Mesenchymal stem cell (in vitro differentiated cells and primary cell): Measurements from ENCODE around the gene TMEM51.
A peak's percentile ranks its signal among the peaks of the same experiment; 100 is the strongest.

Experiments used
- DNase-seq: peaks from one replicate; pipeline ENCODE4 v3.0.0-alpha.2; 2013
- H2AFZ ChIP-seq: one replicate; pipeline ENCODE4 v1.6.1; 2013; ENCODE audit warnings: low read depth, mild to moderate bottlenecking, control low read depth, inconsistent platforms, low read length, moderate library complexity
- H2AK5ac ChIP-seq: 2 replicates; pipeline ENCODE4 v1.6.1; 2013; ENCODE audit warnings: low read length, moderate library complexity, mild to moderate bottlenecking, inconsistent platforms; ENCODE audit not compliant: severe bottlenecking
- H2BK120ac ChIP-seq: one replicate; pipeline ENCODE4 v1.6.1; 2013; ENCODE audit warnings: low read depth, mild to moderate bottlenecking, inconsistent platforms, low read length, moderate library complexity
- H2BK12ac ChIP-seq, 2 experiments: one replicate each; pipeline ENCODE4 v1.6.1; 2013; ENCODE audit warnings: inconsistent platforms in 2 of 2, low read length in 2 of 2, mild to moderate bottlenecking in 2 of 2, moderate library complexity in 2 of 2, control low read depth in 1 of 2
- H2BK15ac ChIP-seq: one replicate; pipeline ENCODE4 v1.6.1; 2013; ENCODE audit warnings: mild to moderate bottlenecking, low read depth, inconsistent platforms; ENCODE audit not compliant: poor library complexity, severe bottlenecking
- H2BK5ac ChIP-seq: 2 replicates; pipeline ENCODE4 v1.6.1; 2013; ENCODE audit warnings: low read depth, mild to moderate bottlenecking, low read length, control low read depth, inconsistent platforms; ENCODE audit not compliant: poor library complexity, severe bottlenecking
- H3K14ac ChIP-seq, 2 experiments: one replicate each; pipeline ENCODE4 v1.6.1; 2013; ENCODE audit warnings: inconsistent platforms in 2 of 2, low read length in 2 of 2, control low read depth in 1 of 2, mild to moderate bottlenecking in 1 of 2, moderate library complexity in 1 of 2
- H3K18ac ChIP-seq, 2 experiments: one replicate each; pipeline ENCODE4 v1.6.1; 2013; ENCODE audit warnings: inconsistent platforms in 2 of 2, low read length in 2 of 2, control low read depth in 1 of 2, low read depth in 1 of 2, mild to moderate bottlenecking in 1 of 2
- H3K23ac ChIP-seq, 2 experiments: one replicate each; pipeline ENCODE4 v1.6.1; 2013; ENCODE audit warnings: inconsistent platforms in 2 of 2, low read length in 2 of 2, mild to moderate bottlenecking in 2 of 2, moderate library complexity in 2 of 2, control low read depth in 1 of 2
- H3K27ac ChIP-seq: 2 replicates; pipeline ENCODE4 v1.5.1; 2013; ENCODE audit warnings: mild to moderate bottlenecking, moderate library complexity, low read length, control low read depth, inconsistent platforms; ENCODE audit not compliant: poor library complexity, severe bottlenecking
- H3K27me3 ChIP-seq, 2 experiments: 2 replicates each; pipeline versions ENCODE4 v1.6.1 to v1.7.0; 2013; ENCODE audit warnings: low read length in 2 of 2, mild to moderate bottlenecking in 2 of 2, moderate library complexity in 2 of 2, control low read depth in 1 of 2, inconsistent platforms in 1 of 2; ENCODE audit not compliant: control insufficient read depth in 1 of 2, insufficient read depth in 1 of 2
- H3K36me3 ChIP-seq, 2 experiments: 2 replicates each; pipeline versions ENCODE4 v1.6.1 to v1.7.0; 2013; ENCODE audit warnings: low read length in 2 of 2, control low read depth in 1 of 2, inconsistent platforms in 1 of 2, low read depth in 1 of 2, mild to moderate bottlenecking in 1 of 2; ENCODE audit not compliant: insufficient read depth in 2 of 2, control insufficient read depth in 1 of 2
- H3K4ac ChIP-seq, 2 experiments: one replicate each; pipeline ENCODE4 v1.6.1; 2013; ENCODE audit warnings: inconsistent platforms in 2 of 2, low read length in 2 of 2, mild to moderate bottlenecking in 2 of 2, moderate library complexity in 2 of 2, control low read depth in 1 of 2, low read depth in 1 of 2
- H3K4me1 ChIP-seq: 2 replicates; pipeline ENCODE4 v1.6.1; 2013; ENCODE audit warnings: low read depth, low read length, control low read depth; ENCODE audit not compliant: control insufficient read depth, insufficient read depth
- H3K4me2 ChIP-seq: 2 replicates; pipeline ENCODE4 v1.6.1; 2013; ENCODE audit warnings: low read length, mild to moderate bottlenecking, inconsistent platforms; ENCODE audit not compliant: poor library complexity, severe bottlenecking
- H3K4me3 ChIP-seq, 2 experiments: 2 replicates each; pipeline versions ENCODE4 v1.5.1 to v1.7.0; 2013; ENCODE audit warnings: low read length in 2 of 2, mild to moderate bottlenecking in 2 of 2, control low read depth in 1 of 2, low read depth in 1 of 2; ENCODE audit not compliant: insufficient read depth in 1 of 2
- H3K79me1 ChIP-seq: replicated peaks from 2 replicates; pipeline ENCODE4 v1.6.1; 2013; ENCODE audit warnings: mild to moderate bottlenecking, control low read depth, low read length, inconsistent platforms; ENCODE audit not compliant: poor library complexity, severe bottlenecking
- H3K9ac ChIP-seq: 2 replicates; pipeline ENCODE4 v1.7.0; 2013; ENCODE audit warnings: mild to moderate bottlenecking, low read length, moderate library complexity
- H3K9me3 ChIP-seq: 2 replicates; pipeline ENCODE4 v1.7.0; 2013; ENCODE audit warnings: mild to moderate bottlenecking, low read length; ENCODE audit not compliant: control insufficient read depth
- H4K8ac ChIP-seq: one replicate; pipeline ENCODE4 v1.6.1; 2013; ENCODE audit warnings: inconsistent platforms, mild to moderate bottlenecking, low read length, moderate library complexity
- H4K91ac ChIP-seq: one replicate; pipeline ENCODE4 v1.6.1; 2013; ENCODE audit warnings: mild to moderate bottlenecking, low read length, inconsistent platforms
- WGBS: methylation state at CpG from one replicate; pipeline ENCODE4 v1.1.7; 2013; ENCODE audit warnings: mixed read lengths; 5-methylcytosine and 5-hydroxymethylcytosine counted together

The TMEM51 gene

DNA sequence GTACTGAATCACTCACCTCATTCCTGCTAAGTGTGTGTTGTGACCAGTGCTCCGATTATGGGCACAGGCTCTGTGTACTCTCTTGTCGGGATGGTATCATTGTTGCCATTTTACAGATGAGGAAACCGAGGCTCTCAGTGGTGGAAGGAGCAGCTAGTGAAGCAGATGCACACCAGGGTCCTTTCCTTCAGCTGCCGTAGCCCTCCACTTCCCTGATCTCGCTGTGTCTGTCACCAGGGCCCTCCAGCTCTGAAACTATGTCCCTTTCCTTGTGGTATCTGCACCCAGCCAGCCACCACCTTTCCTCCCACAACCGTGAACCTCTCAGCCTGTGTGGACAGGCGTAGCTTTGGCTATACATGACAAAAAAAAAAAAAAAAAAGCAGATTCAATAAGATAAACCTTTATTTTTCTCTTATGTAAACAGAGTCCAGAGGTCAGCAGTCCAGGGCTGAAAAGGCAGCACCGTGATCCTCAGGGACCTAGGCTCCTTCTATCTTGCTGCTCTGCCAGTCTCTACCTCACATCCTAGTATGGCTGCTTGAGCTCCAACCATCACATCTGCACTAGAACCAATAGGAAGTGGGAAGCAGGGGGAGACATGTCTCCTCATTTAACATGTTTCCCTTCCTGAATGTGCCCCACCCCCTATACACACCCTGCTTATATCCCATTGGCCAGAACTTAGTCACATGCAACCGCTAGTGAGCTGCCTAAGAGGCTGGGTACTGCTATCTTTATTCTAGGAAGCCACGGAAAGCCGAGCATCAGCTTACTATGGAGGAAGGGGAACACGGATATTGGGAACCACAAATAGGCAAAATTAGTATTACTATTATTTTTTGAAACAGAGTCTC, 44.3 kb downstream of the TMEM51 start:
- H2AK5ac ChIP-seq, result peak overlapping the region; percentile 72
- H3K14ac ChIP-seq, result no peak overlapping the region
- peaks cover 0 to 7% of the 10 kb centered on the region in 2 experiments for H3K27me3 ChIP-seq
- no peak overlapping the region for H2BK5ac ChIP-seq
- H3K4me3 ChIP-seq, result no peak overlapping the region
- peak overlapping the region; percentile 42 to 53 for H2BK12ac ChIP-seq
- no peak overlapping the region for H3K9ac ChIP-seq
- H4K8ac ChIP-seq, result peak overlapping the region; percentile 1
- 82% methylated on average over 9 of the region's 12 CpGs for WGBS
- H2BK15ac ChIP-seq, result no peak overlapping the region
- H2BK120ac ChIP-seq, result no peak overlapping the region
- H2AFZ ChIP-seq, result no peak overlapping the region
- no peak overlapping the region for H3K4me2 ChIP-seq
- H3K36me3 ChIP-seq, result peaks cover 0 to 3% of the 10 kb centered on the region in 2 experiments
- peaks cover 46% of the 10 kb centered on the region for H3K4me1 ChIP-seq
- DNase-seq, result no peak
- H3K27ac ChIP-seq, result no peak overlapping the region
- H3K18ac ChIP-seq, result no peak overlapping the region
- H3K23ac ChIP-seq, result no peak overlapping the region
- H4K91ac ChIP-seq, result no peak overlapping the region
- H3K9me3 ChIP-seq, result no peaks in the 10 kb centered on the region
- H3K79me1 ChIP-seq, result peaks cover 38% of the 10 kb centered on the region
- no peak overlapping the region for H3K4ac ChIP-seq

DNA sequence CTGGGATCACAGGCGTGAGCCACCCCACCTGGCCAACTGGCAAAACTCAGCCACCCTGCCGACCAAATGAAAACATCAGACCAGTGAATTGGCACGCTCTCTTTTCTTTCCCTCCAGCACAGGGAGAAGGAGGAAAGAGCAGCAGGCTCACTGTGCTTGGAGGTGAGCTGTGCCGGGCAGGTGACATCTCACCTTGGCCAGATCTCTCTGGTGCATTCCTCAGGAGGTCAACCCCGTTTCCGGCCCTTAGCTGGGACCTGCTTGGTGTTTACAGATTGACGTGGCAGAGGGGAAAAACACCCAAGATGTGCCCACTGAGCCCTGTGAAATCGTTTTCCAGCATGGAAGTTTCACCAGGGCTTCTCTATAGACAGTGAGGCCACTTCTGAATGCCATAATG, 45.1 kb downstream of the TMEM51 start:
- no peak for DNase-seq
- peak overlapping the region; percentile 11 for H2AK5ac ChIP-seq
- H3K4me1 ChIP-seq, result peaks cover 44% of the 10 kb centered on the region
- no peaks in the 10 kb centered on the region for H3K9me3 ChIP-seq
- no peak overlapping the region for H2BK12ac ChIP-seq
- H3K4me3 ChIP-seq, result no peak overlapping the region
- no peak overlapping the region for H3K9ac ChIP-seq
- WGBS, result 93% methylated on average over 6 of the region's 8 CpGs
- no peak overlapping the region for H4K8ac ChIP-seq
- no peak overlapping the region for H2BK5ac ChIP-seq
- H3K36me3 ChIP-seq, result peaks cover 0 to 3% of the 10 kb centered on the region in 2 experiments
- H2BK15ac ChIP-seq, result no peak overlapping the region
- peaks cover 34% of the 10 kb centered on the region for H3K79me1 ChIP-seq
- H3K4me2 ChIP-seq, result no peak overlapping the region
- no peak overlapping the region for H3K27ac ChIP-seq
- no peak overlapping the region for H4K91ac ChIP-seq
- H3K4ac ChIP-seq, result no peak overlapping the region
- no peak overlapping the region for H2BK120ac ChIP-seq
- H3K23ac ChIP-seq, result no peak overlapping the region
- H3K27me3 ChIP-seq, result peaks cover 0 to 4% of the 10 kb centered on the region in 2 experiments
- H3K18ac ChIP-seq, result no peak overlapping the region
- no peak overlapping the region for H2AFZ ChIP-seq
- no peak overlapping the region for H3K14ac ChIP-seq

DNA sequence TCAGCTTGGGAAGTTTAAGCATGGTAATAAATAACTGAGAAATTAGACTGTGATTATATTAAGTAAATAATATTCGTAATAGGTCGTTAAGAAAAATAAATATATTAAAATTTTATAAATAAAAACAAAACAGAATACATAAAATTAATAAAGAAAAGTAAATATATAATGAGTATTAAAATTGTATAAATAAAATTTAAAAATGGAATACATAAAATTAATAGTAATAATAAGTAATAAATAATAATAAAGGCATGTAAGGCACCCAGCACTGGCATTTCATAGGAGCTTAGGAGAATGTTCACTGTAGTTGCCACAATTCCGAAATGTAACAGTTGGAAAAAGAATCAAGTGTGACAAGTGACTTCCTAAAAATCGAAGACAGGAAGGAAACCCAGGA, 47.7 kb downstream of the TMEM51 start:
- Histone ChIP-seq H3K4me2 (no peak overlapping the region), H3K4me1 (peaks cover 38% of the 10 kb centered on the region), H3K23ac (no peak overlapping the region), H3K9me3 (no peaks in the 10 kb centered on the region), H2BK15ac (no peak overlapping the region), H3K27me3 (peaks cover 0 to 4% of the 10 kb centered on the region in 2 experiments), H2BK120ac (no peak overlapping the region), H3K9ac (peak overlapping the region; percentile 59), H2BK5ac (no peak overlapping the region), H2AFZ (no peak overlapping the region), H3K79me1 (peaks cover 30% of the 10 kb centered on the region), H3K36me3 (no peaks in the 10 kb centered on the region), H3K4me3 (no peak overlapping the region), H3K18ac (no peak overlapping the region), H2BK12ac (no peak overlapping the region), H4K8ac (no peak overlapping the region), H3K4ac (no peak overlapping the region), H4K91ac (no peak overlapping the region), H3K27ac (peak overlapping the region; percentile 89), H3K14ac (no peak overlapping the region), H2AK5ac (no peak overlapping the region)
- WGBS, result 80% methylated on average over 2 of the region's 4 CpGs
- no peak for DNase-seq

DNA sequence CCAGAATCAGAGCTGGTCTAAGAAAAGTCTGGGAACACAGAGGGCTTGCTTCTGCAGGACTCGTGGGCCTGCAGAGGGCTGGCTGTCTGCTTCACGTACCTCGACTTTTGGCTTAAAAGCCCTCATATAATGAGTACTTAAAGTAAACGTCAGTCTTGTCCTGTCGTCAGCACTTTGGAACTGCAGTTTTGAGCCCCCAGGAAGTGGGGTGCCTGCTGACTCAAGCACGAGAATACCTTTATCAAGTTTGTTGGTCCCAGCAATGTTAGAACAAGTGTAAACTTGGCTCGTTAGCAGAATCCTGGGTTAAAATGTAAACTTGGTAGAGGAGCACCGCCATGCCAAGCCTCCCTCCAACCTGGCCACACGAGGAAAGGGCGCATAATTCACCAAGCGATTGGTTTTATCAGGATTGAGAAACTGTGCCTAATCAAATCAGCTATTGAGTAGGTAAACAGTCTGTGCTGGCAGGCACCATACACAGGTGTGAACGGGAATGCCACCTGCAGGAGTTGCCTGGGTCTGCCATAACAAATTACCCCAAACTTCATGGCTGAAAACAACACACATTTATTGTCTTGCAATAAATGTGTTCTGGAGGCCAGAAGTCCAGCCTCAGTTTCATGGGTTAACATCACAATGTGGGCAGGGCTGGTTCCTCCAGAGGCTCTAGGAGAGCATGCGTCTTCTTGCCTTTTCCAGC, 48.5 kb downstream of the TMEM51 start:
- Histone ChIP-seq H2BK120ac (no peak overlapping the region), H3K27ac (peak overlapping the region; percentile 63), H2AFZ (no peak overlapping the region), H2BK12ac (peak overlapping the region in 1 of 2 experiments; percentile 37), H4K91ac (no peak overlapping the region), H2AK5ac (peak overlapping the region; percentile 3), H3K14ac (no peak overlapping the region), H3K18ac (peak overlapping the region in 1 of 2 experiments; percentile 50), H3K79me1 (peaks cover 34% of the 10 kb centered on the region), H4K8ac (no peak overlapping the region), H3K9ac (no peak overlapping the region), H3K4ac (peak overlapping the region in 1 of 2 experiments; percentile 11), H3K27me3 (peaks cover 0 to 7% of the 10 kb centered on the region in 2 experiments), H3K4me2 (peak overlapping the region; percentile 20), H2BK15ac (peak overlapping the region; percentile 38), H3K9me3 (no peaks in the 10 kb centered on the region), H3K23ac (no peak overlapping the region), H3K4me1 (peaks cover 43% of the 10 kb centered on the region), H2BK5ac (no peak overlapping the region), H3K36me3 (no peaks in the 10 kb centered on the region), H3K4me3 (no peak overlapping the region)
- DNase-seq, result peak; percentile 50
- WGBS, result 63% methylated on average over 13 of the region's 13 CpGs
